ENCODE measurements around the gene FBXO2. TPM values are rescaled to one million over a fixed set of nuclear protein-coding genes. Genes with fewer than 3 reads are reported as not detected.

The FBXO2 gene
- total RNA-seq: 1.4 TPM

GRCh38 chr1:11654137-11654938 is at the start of gene FBXO2, which contains the start of gene FBXO44:
TSS of gene FBXO2 (minus strand) at chr1:11654429. CDS start at chr1:11654340, 89 bp downstream.
TSS of gene FBXO44 (plus strand) at chr1:11654877. CDS start at chr1:11655836, 959 bp downstream.

DNA sequence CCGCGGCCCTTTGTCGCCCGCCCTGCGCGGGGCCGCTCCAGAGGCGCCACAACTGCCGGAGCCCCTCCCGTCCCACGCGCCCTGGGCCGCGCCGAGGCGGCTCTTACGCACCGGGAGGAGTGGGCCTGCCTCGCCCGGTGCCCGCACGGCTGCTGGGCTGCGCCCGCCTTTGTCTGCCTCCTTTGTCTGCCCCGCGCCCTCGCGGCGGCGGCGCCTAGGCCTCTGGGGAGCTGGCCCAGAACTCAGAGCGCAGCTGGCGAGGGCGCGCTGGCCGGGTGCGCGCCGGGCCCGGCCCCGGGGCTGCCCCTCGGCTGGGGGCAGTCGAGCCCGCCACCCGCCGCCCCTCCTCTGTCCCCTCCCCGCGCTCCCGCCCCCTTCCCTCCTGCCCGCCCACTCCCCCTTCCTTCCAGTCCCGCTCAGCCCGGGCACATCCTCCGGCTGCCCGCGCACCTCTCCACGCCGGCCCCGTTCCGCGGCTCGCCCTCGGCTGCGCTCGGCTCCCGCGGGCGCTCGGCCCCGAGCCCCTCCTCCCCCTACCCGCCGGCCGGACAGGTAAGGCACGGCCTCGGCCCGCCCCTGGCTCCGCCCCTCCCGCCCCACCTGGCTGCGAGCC is 37.2 kb upstream of the FBXO2 start, which contains the start of gene DRAXIN:
TSS of gene DRAXIN (plus strand) at position 409 of the 613 bp plus-strand sequence. CDS start 14,549 bp downstream, outside the sequence.

GRCh38 chr1:11681071-11681771 is 27.0 kb upstream of the FBXO2 start, which contains the start of gene MAD2L2:
TSS of gene MAD2L2 (minus strand) at chr1:11681148. CDS start at chr1:11680601, 547 bp downstream.

Other genes with a start within 250 kb of the FBXO2 start
- gene DISP3, start 175.3 kb downstream of the FBXO2 start, total RNA-seq: 0.93 TPM
- 19.7 TPM for gene FBXO44, start 448 bp upstream of the FBXO2 start, total RNA-seq
- gene FBXO6, start 9.8 kb upstream of the FBXO2 start, total RNA-seq: 5.4 TPM
- gene MAD2L2, start 26.7 kb upstream of the FBXO2 start, total RNA-seq: 42.4 TPM
- gene DRAXIN, start 37.3 kb upstream of the FBXO2 start, total RNA-seq: 0.93 TPM
- gene AGTRAP, start 81.7 kb upstream of the FBXO2 start, total RNA-seq: 40.9 TPM
- gene C1orf167, start 107.8 kb upstream of the FBXO2 start, total RNA-seq: 1.1 TPM
- 40.3 TPM for gene MTHFR, start 151.5 kb upstream of the FBXO2 start, total RNA-seq
- gene CLCN6, start 151.8 kb upstream of the FBXO2 start, total RNA-seq: 13.7 TPM
- 0.23 TPM for gene NPPA, start 193.4 kb upstream of the FBXO2 start, total RNA-seq
- not detected for gene NPPB, start 204.5 kb upstream of the FBXO2 start, total RNA-seq

All from metanephros (tissue), 1 donor.